Stimulated activated CD4-positive, alpha-beta T cell treated with anti-CD3 and anti-CD28 coated beads, Interleukin-1b, Interleukin-23, amount 100 ng/mL, for 48 hours (primary cell): ENCODE results near the gene RFX4.
"Not testable (repeated sequence)": the region's sequence is repeated elsewhere in the genome, so short reads cannot be mapped to it uniquely, and the experiment has no call there.

Experiments used
- DNase-seq: peaks from one replicate; pipeline ENCODE4 v3.0.0-alpha.2; 2020

The RFX4 gene

DNA sequence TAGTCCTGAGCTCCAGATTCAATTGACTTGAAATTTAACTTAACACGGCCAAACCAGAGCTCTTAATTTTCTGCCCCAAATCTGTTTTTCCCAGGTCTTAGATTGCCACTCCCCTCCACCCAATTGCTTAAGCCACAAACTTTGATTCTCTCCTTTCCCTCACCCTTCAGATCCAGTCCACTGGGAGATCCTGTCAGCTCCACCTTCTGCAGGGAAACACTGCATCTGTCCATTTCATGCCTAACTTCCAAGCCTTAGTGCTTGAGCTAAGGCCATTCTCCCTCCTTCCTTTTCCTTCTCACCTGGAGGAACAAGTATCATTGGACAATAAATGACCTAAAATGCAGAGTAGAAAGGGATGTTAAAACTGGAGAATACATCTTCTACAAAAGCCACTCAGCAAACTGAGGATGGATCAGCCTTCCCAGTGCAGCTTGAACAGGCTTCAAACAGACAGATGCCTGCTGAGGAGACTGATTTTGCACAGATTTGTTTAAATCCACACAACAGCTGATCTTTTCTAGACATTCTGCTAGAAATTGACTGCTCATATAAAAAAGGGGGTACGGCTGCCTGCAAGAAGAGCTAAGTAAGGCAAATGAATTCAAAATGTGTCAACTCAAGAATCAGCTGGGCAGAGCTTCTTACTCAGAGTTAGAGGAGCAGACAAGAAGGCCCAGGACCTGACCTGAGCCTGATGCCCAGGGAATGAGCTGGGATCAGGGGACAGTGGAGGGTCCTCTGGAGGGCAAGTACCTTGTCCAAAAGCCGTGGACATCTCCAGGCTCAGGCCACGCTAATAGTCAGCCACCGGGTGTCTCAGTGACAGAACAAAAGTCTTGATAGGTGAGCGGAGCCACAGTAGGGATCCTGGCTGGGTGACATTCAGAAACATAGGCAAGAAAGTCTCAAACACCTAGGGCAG lies 110.4 kb downstream of the RFX4 start:
- no peak for DNase-seq

DNA sequence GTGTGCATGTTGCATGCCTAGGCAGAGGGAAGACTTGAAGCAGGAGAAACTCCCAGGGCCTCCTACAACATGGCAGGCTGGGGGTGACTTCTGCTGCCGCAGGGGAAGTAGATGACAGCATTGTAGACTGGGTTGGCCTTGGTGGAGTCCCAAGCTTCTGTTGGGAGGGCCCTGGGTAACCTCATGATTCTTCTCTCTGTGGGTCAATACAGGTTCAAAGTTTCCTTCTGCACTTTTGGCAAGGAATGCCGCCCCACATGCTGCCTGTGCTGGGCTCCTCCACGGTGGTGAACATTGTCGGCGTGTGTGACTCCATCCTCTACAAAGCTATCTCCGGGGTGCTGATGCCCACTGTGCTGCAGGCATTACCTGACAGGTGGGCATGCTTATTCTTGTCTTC lies 113.3 kb downstream of the RFX4 start:
- no peak for DNase-seq

DNA sequence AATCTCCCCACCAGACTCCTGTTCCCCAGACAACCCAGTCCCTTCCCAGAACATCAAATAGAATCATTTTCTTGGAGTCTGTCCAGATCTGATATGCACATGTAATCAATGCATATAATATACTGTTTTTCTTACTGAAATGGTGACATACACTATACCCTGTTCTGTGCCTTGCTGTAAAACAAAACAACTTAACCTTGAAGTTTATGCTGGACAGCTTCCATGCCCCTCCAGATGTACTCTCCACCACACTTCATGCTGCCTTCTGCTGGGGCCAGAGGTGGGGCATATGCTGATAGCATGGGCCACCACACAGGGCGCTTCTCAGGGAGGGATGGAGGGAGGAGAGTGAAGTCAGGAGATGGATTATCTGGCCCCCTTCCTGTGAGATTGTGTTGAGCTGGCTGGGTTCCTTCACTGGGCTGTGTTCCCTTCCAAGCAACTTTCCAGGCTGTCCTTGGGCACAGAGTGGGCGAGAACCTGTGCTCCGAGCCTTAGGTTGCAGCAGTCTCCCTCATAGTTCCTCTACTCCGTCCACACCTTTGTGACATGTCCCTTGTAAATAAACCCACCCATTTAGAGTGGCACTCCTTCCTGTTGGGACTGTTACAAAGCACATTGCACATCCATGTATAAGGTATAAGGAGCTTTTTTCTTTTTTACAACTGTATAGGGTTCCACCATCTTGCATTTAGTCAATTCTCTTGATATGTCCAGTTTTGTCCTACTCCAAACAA lies 114.0 kb downstream of the RFX4 start:
- DNase-seq: no peak

DNA sequence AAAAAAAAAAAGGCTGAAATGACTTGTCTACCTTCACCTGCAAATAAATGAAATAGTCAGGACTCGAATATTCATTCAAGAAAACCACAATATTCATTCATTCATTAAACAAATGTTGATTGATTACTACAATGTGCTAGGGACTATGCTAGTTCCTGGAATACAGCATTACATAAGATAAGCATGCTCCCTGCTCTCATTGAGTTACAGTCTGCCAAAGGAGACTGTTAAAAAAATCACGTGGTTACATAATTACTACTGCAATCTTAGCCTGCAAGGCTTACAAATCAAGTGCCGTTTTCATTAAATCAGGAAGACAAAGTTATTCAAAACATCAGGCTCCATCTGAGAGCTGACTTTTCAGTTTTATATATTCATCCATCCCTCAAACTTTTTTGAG lies 121.3 kb downstream of the RFX4 start:
- DNase-seq: no peak

DNA sequence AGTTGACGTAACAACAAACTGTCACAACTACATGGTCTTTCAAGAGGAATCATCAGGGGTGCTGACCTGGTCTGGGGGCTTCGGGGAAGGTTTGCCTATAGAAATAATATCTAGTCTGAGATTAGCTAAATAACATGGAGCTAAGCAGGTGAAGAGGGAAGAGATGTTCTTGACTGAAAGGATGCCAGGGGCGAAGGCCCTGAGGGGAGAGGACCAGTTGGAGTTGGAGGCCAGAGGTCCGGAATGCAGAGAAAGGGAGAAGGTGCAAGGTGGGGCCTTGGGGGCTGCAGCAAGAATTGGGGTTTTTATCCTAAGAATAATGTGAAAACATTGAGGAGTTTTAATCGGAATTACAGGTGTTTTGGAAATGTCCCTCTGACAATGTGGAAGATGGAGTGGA lies 123.2 kb downstream of the RFX4 start:
- no peak for DNase-seq

DNA sequence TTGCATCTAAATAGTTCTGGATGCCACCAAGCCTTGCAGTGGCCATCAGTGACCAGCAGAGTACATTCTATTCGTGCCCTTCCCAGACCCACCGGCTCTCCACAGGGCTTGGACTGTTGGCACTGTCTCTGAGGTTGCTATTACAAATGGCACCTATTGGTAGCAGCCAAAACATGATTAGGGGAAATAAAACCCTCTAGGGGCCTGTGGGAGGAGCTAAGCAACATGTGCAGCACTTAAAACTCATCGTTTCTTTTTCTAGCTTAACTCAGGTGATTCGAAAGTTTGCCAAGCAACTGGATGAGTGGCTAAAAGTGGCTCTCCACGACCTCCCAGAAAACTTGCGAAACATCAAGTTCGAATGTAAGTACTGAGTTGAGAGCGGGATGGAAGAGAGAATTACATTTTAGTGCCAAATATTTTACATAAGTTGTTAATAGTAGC lies 126.3 kb downstream of the RFX4 start:
- no peak for DNase-seq

DNA sequence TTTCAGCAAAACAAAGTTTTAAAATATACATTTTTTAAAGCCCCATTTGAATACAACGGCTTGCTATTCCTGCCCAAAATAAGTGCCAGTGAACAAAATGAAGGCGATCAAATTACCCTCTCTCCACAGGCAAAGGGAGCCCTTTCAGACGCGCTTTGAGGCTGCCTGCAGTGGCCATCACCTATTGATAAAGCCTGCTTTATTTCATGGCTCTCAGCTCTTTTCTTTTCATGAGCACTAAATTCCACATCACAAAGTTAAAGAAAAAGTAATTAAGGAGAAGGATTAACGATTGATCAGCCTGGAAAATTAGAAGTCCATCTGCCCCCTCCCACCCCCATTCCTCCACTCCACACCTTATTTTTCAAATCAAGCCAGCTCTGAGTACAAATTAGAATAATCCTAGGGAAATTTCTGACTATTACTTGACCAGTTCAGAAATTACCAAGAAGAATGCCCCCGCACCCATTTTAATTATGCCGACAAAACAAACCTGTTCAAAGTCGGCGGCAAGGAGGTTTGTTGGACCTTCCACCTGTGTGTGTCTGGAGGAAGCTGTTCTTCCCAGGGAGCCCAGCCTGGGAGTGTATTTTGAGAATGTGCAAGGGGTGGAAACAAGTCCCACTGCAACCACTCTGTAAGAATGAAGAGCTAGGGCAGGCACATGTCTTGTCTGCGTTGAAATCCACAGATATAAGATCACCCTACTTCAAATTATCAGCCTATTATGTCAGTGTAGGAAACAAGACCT lies 127.5 kb downstream of the RFX4 start:
- DNase-seq: no peak

DNA sequence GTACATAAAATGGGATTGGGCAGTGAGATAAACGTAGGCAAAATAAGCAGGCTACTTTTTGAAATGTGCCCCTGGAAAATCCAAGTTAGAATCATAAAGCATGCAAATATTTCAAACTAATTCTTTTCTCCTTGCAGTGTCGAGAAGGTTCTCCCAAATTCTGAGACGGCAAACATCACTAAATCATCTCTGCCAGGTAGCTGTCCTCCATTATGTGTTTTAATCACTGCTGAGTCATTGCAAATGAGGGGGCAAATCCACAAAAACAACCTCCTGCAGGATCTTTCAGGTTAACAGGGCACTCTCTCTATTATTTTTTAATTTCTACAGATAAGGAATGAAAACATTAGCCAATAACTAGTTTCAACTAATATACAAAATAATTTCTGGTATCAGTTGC lies 128.5 kb downstream of the RFX4 start:
- no peak for DNase-seq

DNA sequence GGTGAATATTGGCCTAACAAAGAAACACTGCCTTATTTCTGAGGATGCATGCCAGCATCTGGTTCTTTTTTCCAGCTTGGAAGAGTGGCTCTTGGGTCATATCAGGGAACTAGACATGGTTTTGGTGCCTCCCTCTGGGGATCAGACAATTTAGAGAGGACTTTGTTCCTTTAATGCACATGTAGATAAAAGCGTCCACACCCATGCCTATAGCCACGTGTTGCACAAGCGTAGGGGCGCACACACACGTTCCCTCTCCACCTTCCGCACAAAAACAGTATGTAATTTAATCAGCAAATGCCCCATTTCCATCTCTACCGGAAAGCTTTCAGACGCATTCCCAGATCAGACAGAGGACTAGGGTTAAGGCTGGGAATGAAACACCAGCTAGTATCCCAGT lies 130.0 kb downstream of the RFX4 start:
- DNase-seq: no peak

DNA sequence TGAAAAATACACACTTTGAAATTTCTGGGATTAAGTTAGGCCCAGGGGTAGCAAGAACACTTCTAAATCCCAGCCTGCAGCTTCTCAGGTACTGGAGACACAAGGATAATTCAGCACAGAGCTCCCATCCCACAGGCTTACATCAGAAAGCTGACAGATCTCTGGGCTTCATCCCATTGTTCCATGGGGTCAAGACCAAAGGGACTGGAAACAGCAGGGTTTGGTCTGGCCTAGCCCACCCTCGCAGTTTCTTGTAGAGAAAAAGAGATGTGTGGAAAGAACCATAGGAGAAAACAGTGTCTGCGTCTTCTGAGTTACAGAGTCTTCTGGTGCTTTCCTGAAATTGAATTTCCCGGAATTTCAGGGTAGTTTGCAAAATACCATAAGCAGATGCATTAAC lies 132.1 kb downstream of the RFX4 start:
- no peak for DNase-seq

DNA sequence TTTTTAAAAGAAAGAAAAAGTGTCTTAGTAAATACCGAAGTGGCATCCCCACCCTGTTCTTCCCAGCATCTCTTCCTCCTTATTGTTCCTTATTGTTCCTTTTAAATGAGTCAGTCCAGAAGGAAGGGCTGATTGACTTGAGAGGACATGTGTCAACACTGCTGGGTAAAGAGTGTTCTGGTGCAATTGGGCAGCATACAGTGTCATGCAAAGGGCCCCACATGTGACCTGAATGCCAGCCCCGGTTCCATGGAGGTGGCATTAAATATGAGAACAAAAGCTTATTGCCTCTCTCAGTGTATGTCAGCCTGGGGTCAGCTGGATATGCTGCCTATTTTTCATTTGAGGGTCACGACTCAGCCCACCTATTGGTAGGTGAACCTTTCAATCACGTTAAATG lies 132.8 kb downstream of the RFX4 start:
- no peak for DNase-seq

DNA sequence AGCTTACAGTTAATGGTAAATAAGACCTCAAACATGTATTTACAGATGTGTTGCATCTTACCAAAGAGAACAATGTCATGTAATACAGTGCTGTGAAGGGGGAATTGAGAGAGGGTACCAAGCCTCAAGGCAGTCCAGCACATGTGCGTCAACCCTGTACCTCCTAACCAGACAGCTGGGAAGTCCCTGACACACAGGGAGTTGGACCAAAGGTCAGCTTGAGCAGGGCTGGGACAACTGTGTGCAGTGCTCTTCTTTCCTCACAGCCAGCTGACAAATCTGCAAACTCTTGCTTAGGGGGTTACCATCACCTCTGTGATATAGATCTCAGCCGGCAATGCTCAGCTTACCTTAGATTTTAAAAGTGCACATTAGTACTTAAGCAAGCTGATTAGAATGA lies 134.9 kb downstream of the RFX4 start:
- DNase-seq: no peak

DNA sequence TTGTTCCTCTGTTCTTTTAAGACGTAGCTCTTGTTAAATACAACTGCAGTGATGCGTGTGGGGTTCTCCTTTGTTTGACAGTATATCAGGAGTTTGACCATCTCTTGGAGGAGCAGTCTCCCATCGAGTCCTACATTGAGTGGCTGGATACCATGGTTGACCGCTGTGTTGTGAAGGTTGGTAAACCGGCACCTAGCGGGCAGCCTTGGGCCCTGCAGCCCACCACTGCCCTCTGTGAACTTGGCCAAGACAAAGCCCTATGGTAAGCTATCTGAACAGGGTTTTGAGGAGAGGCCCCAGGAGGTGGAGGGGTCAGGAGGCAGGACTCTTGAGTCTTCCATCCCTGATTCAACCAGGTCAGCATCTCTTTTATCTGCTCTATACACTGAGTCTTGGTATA lies 137.1 kb downstream of the RFX4 start:
- no peak for DNase-seq

DNA sequence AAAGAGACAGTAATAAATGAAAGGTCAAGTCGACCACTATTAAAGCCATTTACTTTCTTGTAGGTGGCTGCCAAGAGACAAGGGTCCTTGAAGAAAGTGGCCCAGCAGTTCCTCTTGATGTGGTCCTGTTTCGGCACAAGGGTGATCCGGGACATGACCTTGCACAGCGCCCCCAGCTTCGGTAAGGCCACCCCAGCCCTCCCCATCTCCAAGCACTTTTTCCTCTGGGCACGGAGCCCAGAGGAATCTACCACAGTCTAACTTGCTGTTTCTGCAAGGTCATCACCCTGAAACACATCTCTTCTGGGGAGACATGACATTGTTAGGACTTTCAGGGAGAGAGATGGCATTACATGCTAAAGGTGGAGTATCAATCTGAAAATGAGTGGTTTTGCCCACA lies 137.9 kb downstream of the RFX4 start:
- DNase-seq: no peak

DNA sequence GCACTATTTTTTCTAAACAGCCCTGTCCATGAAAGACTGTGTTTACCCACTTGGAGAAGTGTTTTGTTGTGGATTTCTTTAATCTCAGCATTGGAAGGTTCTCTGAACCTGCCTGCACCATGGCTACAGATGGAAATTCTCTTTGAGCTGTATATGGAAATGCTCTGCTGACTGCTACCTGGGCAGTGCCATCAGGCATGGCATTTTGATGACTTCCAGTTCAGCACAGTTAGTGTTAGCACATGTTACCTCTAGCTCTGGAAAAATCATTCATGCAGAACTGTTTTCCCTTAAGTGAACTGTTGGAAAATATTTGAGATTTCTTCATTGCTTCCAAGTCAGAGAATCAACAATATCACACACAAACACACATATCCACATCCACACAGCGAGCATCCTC lies 139.1 kb downstream of the RFX4 start:
- DNase-seq: no peak

DNA sequence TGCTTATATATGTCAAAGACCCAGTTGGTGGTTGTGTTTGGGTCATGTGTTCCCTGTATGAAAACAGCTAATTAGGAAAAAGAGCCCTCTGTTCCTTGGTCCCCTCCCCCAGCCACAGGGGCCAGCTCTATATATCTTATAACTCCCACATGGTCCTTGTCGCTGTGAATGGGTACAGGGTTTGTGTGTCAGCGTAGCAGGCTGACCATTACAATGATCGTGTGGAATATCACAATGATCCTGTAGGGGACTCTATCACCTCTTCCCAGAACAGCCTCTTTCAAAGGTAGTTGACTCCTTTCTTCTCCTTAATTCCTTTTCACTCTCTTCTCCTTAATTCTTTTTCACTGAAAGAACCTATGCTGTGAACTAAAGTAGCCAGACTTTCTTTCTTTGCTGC lies 140.0 kb downstream of the RFX4 start:
- no peak for DNase-seq

DNA sequence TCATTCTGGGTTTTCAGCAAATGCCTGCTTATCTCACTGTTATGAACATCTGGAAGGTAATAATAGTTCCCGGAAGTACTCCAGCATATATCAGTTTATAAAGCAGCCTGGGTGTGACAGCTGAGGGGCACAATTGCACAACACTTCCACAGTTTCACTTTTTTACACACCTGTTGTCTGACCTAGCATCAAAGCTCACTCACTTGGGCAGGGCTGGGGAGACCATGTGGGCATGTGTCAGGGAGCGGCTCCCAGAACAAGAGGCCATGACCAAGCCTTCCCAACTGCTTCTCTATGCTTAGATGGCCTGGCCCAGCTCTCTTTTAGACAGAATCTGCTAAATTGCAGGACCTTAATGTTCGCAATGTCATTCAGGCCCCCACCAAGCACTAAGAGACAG lies 140.6 kb downstream of the RFX4 start:
- no peak for DNase-seq

DNA sequence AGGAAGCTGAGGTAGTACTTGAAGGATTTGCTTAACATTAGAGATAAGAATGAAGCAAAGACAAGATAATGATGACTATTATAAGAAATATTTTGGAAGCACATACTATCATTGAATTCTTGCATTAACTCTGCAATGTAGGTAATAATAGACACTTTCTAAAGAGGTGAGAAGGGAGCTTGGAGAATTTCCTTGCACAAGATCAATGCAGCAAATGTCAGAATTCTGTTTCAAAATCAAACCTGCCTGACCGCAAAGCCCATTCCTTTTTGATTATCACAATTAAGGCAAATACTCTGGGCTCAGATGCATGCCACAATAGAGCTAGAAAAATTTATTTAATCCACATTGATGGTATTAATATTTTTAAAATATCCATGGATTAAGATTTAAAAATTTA lies 141.3 kb downstream of the RFX4 start:
- no peak for DNase-seq

DNA sequence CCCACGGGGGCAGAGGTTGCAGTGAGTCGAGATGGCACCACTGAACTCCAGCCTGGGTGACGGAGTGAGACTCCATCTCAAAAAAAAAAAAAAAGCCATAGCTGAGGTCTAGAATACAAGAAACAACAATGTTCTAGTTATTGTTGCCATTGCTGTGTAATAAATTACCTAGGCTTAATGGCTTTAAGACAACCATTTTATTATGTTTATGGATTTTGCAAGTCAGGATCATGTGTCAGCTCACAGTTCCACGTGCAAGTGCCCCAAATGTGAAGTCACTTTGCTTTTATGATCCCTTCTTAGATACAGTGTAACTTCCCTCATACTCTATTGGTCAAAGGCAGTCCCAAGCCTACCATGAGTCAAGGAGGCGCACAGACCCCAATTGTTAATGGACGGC lies 142.1 kb downstream of the RFX4 start:
- no peak for DNase-seq

DNA sequence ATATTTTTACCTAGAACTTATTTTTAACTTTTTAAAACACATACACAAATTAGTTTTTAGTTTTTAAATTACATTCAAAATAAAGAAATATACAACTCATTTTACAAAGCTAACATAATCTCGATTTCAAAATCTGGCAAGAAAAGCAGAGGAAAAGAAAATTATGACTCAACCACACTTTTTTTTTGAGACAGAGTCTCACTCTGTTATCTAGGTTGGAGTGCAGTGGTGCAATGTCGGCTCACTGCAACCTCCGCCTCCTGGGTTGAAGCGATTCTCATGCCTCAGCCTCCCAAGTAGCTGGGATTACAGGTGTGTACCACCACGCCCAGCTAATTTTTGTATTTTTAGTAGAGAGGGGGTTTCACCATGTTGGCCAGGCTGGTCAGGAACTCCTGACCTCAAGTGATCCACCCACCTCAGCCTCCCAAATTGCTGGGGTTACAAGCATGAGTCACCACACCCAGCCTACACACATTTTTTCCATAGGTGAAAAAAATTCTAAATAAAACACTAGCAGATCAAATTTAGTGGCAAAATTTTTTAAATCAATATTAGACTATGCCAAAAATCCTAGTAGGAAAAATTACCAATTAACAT lies 143.9 kb downstream of the RFX4 start:
- not testable (repeated sequence) for DNase-seq

DNA sequence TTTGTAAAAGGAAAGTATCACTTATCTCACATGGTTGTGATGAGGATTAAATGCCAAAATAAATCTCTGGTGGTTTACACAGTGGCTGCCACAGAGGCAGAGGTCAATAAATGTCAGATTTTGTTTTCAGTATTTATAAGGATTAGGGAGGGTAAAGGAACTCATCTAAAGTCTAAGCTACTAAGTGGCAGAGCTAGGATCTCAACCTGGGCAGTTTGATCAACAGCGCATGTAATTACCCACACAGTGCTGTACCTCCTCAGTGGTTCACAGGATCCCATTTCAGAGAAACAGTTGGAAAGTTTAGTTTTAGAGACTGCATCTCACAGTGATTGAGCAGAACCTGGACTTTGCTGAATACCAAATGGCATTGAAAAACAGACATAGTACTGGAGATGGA lies 146.8 kb downstream of the RFX4 start:
- DNase-seq: no peak

DNA sequence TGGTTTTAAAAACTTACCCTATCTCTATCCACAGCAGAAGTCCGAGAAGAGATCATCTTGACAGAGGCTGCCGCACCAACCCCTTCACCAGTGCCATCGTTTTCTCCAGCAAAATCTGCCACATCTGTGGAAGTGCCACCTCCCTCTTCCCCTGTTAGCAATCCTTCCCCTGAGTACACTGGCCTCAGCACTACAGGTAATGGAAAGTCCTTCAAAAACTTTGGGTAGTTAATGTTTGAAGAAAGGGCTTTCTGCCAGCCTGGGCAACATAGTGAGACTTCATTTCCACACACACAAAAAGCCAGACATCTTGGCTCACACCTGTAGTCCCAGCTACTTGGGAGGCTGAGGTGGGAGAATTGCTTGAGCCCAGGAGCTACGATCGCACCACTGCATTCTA lies 150.1 kb downstream of the RFX4 start:
- DNase-seq: no peak

DNA sequence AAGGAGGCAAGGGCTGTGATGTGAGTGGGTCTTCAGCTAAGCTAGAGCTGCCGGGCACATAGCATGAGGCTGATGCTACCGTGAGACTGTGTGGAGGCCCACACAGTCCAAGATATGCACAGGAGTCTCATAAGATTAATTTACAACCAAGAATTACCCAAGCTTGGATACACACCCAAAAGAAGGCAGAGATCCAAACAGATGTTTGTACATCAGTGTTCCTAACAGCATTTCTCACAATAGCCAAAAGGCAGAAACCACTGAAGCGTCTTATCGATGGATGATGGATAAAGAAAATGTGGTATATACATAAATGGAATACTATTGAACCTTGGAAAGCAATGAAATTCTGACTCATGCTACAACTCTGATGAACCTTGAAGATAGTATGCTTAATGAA lies 150.9 kb downstream of the RFX4 start:
- DNase-seq: no peak
